Measurements from ENCODE around the gene REL.
A peak's percentile ranks its signal among the peaks of the same experiment; 100 is the strongest.

Gene REL

GRCh38 chr2:60936757-60937156 is 55.4 kb downstream of the REL start:
- Histone ChIP-seq H3K4me2 (ENCODE audit: low read depth, low read length, poor library complexity, severe bottlenecking) (no peak overlapping the region), H3K79me2 (ENCODE audit: insufficient read depth, low read length) (peaks cover 21% of the 10 kb centered on the region; the same call in 1 of the 2 replicates), H2AFZ (ENCODE audit: low read depth, low read length, severe bottlenecking) (no peak overlapping the region), H3F3A (ENCODE audit: insufficient read depth) (peaks cover 90% of the 10 kb centered on the region), H3K27me3 (ENCODE audit: low read length) (no peaks in the 10 kb centered on the region), H3K9me2 (replicated peaks; ENCODE audit: insufficient read depth, low read length) (no peaks in the 10 kb centered on the region), H3K36me3 (ENCODE audit: low read length) (peaks cover 46% of the 10 kb centered on the region), H3K4me3 (ENCODE audit: insufficient read depth, low read length, poor library complexity, severe bottlenecking) (no peak overlapping the region), H4K20me1 (ENCODE audit: low read depth, low read length) (peaks cover 17% of the 10 kb centered on the region; the same call in 1 of the 2 replicates), H3K9ac (ENCODE audit: low read length) (no peak overlapping the region), H3K27ac (ENCODE audit: low read depth, low read length) (no peak overlapping the region), H3K9me3 (ENCODE audit: insufficient read depth, low read length) (no peaks in the 10 kb centered on the region)
- TF ChIP-seq CTCF (IDR thresholded peaks at IDR 0.05; ENCODE audit: insufficient read depth, low read length, poor library complexity, severe bottlenecking) = no peak
- TF ChIP-seq EZH2phosphoT487 (conservative IDR thresholded peaks at IDR 0.05; ENCODE audit: low read length) = no peak

GRCh38 chr2:60938301-60938700 is 56.9 kb downstream of the REL start:
- peaks cover 7% of the 10 kb centered on the region; the same call in 1 of the 2 replicates for H4K20me1 ChIP-seq (ENCODE audit: low read depth, low read length)
- no peak for TF ChIP-seq CTCF (IDR thresholded peaks at IDR 0.05; ENCODE audit: insufficient read depth, low read length, poor library complexity, severe bottlenecking)
- TF ChIP-seq EZH2phosphoT487 (conservative IDR thresholded peaks at IDR 0.05; ENCODE audit: low read length) = no peak
- no peak overlapping the region for H3K4me3 ChIP-seq (ENCODE audit: insufficient read depth, low read length, poor library complexity, severe bottlenecking)
- H3K4me2 ChIP-seq (ENCODE audit: low read depth, low read length, poor library complexity, severe bottlenecking) = no peak overlapping the region
- H3K79me2 ChIP-seq (ENCODE audit: insufficient read depth, low read length) = peaks cover 9% of the 10 kb centered on the region; the same call in 1 of the 2 replicates
- no peaks in the 10 kb centered on the region for H3K9me2 ChIP-seq (replicated peaks; ENCODE audit: insufficient read depth, low read length)
- H3K9ac ChIP-seq (ENCODE audit: low read length) = no peak overlapping the region
- H3F3A ChIP-seq (ENCODE audit: insufficient read depth) = peaks cover 85% of the 10 kb centered on the region
- no peaks in the 10 kb centered on the region for H3K9me3 ChIP-seq (ENCODE audit: insufficient read depth, low read length)
- H3K27me3 ChIP-seq (ENCODE audit: low read length) = no peaks in the 10 kb centered on the region
- H2AFZ ChIP-seq (ENCODE audit: low read depth, low read length, severe bottlenecking) = no peak overlapping the region
- no peak overlapping the region for H3K27ac ChIP-seq (ENCODE audit: low read depth, low read length)
- H3K36me3 ChIP-seq (ENCODE audit: low read length) = peaks cover 40% of the 10 kb centered on the region

DNA sequence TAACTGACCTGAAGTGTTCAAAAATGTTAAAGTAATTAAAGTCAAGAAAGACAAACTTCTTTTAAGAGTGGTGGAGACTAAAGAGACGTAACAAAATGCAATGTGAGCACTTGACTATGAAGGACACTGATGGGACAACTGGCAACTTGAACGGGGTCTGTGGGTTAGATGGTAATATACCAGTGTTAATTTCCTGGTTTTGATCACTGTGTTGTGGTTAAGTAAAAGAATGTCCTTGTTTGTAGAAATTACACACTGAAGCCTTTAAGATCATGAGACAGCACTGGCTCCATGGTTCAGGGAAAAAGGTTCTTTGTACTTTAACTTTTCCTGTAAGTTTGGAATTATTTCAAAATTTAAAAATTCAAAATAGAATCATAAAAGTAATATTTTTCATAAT is 58.2 kb downstream of the REL start:
- H3K27ac ChIP-seq (ENCODE audit: low read depth, low read length) = peak overlapping the region; percentile 51
- H3K36me3 ChIP-seq (ENCODE audit: low read length) = peaks cover 33% of the 10 kb centered on the region
- H3K79me2 ChIP-seq (ENCODE audit: insufficient read depth, low read length) = no peaks in the 10 kb centered on the region
- no peaks in the 10 kb centered on the region for H3K27me3 ChIP-seq (ENCODE audit: low read length)
- no peak overlapping the region for H2AFZ ChIP-seq (ENCODE audit: low read depth, low read length, severe bottlenecking)
- no peaks in the 10 kb centered on the region for H3K9me2 ChIP-seq (replicated peaks; ENCODE audit: insufficient read depth, low read length)
- H3K9ac ChIP-seq (ENCODE audit: low read length) = no peak overlapping the region
- H3K4me2 ChIP-seq (ENCODE audit: low read depth, low read length, poor library complexity, severe bottlenecking) = no peak overlapping the region
- TF ChIP-seq CTCF (IDR thresholded peaks at IDR 0.05; ENCODE audit: insufficient read depth, low read length, poor library complexity, severe bottlenecking) = no peak
- no peak for TF ChIP-seq EZH2phosphoT487 (conservative IDR thresholded peaks at IDR 0.05; ENCODE audit: low read length)
- H4K20me1 ChIP-seq (ENCODE audit: low read depth, low read length) = 0 out of 2 replicates have a peak, but pooled peaks cover under 1% of the 10 kb centered on the region
- H3K4me3 ChIP-seq (ENCODE audit: insufficient read depth, low read length, poor library complexity, severe bottlenecking) = no peak overlapping the region
- H3K9me3 ChIP-seq (ENCODE audit: insufficient read depth, low read length) = no peaks in the 10 kb centered on the region
- peaks cover 84% of the 10 kb centered on the region for H3F3A ChIP-seq (ENCODE audit: insufficient read depth)
